GM13977 (cell line): ENCODE data around the gene GPHN.
A peak's percentile ranks its signal among the peaks of the same experiment; 100 is the strongest.
"Not testable (repeated sequence)": the region's sequence is repeated elsewhere in the genome, so short reads cannot be mapped to it uniquely, and the experiment has no call there.

ENCODE experiments used
- DNase-seq: peaks from one replicate; pipeline ENCODE4 v3.0.0; 2012; ENCODE audit warnings: low spot score
- CTCF ChIP-seq: IDR thresholded peaks from 2 replicates; pipeline ENCODE4 v1.5.1; 2012; ENCODE audit warnings: mild to moderate bottlenecking, control low read depth; ENCODE audit not compliant: insufficient read depth; ENCODE audit errors: extremely low read depth, missing control alignments
- in situ Hi-C: fragments of 300-500 bp; cut with MboI; formaldehyde crosslinking; loops from one replicate; pipeline ENCODE4 v1.12.0; 2022; ENCODE audit warnings: low sequenced_read_pairs, low pct_unique_long_range_greater_than_20kb, mixed read lengths, inconsistent platforms; ENCODE audit not compliant: unreplicated experiment

Gene GPHN

DNA sequence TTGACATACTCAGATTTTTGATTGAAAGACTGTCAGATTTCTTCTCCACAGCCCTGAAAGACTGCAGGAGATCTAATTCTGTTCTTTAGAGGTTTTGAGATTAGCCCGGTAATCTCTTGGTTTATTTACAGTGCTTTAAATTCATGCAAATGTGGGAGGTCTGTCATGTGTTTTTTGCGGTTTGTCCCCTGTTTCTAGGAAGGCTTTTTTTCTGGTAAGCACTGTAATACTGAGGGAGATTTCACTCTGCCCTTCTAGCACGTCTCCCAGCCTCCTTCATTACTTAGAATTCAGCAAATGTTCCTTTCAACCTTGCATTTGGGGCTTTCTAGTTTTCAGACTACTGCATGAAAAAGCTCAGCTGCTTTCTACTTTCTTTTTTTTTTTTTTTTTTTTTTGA lies 31.1 kb downstream of the GPHN start:
- in situ Hi-C loops = no loop called here
- TF ChIP-seq CTCF = no peak
- DNase-seq = peak; percentile 24

GRCh38 chr14:66540038-66540437 lies 32.1 kb downstream of the GPHN start:
- no peak for TF ChIP-seq CTCF
- no peak for DNase-seq
- in situ Hi-C loops = no loop called here

- TF ChIP-seq CTCF = no peak
- no peak for DNase-seq
- in situ Hi-C loops = no loop called here
Observed at GRCh38 chr14:66541627-66542026, 33.7 kb downstream of the GPHN start.

DNA sequence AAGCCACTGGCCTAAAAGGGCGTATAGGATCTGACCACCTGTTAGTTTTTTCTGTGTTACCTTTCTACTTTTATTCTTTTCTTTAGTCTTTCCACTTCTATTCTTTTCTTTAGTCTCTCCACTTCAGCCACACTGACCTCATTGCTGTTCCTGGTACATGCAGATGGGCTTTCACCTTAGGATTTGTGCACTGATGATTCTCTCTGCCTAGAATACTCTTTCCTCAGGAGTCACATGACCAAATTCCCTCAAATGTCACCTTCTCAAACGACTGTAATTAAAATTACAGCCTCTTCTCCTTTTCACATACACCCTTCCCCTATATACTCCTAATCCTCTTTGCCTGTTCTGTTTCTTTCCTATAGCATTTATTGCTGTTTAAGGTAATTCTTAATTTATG lies 36.0 kb downstream of the GPHN start:
- TF ChIP-seq CTCF = no peak
- in situ Hi-C loops = no loop called here
- DNase-seq = no peak

DNA sequence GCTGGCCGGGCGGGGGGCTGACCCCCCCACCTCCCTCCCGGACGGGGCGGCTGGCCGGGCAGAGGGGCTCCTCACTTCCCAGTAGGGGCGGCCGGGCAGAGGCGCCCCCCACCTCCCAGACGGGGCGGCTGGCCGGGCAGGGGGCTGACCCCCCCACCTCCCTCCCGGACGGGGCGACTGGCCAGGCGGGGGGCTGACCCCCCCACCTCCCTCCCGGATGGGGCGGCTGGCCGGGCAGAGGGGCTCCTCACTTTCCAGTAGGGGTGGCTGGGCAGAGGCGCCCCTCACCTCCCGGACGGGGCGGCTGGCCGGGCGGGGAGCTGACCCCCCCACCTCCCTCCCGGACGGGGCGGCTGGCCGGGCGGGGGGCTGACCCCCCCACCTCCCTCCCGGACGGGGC lies 37.2 kb downstream of the GPHN start:
- in situ Hi-C loops, DNase-seq: not testable (repeated sequence)

DNA sequence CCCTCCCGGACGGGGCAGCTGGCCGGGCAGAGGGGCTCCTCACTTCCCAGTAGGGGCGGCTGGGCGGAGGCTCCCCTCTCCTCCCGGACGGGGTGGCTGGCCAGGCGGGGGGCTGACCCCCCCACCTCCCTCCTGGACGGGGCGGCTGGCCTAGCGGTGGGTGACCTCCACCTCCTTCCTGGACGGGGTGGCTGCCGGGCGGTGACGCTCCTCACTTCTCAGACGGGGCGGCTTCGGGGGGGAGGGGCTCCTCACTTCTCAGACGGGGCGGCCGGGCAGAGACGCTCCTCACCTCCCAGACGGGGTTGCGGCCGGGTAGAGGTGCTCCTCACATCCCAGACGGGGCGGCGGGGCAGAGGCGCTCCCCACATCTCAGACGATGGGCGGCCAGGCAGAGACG lies 37.8 kb downstream of the GPHN start:
- in situ Hi-C loops, DNase-seq: not testable (repeated sequence)

- in situ Hi-C loops = no loop called here
- TF ChIP-seq CTCF = no peak
- no peak for DNase-seq
Observed at GRCh38 chr14:66563731-66564130, 55.8 kb downstream of the GPHN start.

DNA sequence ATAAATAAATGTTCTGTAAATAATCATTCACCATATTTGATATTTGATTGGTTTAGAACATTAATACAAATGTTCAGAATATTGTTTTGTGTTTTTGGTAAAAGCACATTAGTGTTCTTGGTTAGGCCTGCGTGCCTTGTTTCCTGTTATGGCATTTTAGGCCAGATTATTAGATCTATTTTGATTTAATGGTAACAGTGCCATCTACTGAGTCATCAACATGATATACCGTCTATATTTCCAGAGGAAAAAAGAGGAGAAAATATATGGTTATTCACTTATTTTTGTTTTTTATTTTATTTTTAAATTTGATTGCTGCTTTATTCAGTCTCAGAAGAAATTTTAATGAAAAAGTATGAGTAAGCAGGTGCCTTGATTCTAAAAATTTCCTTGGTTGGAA lies 60.3 kb downstream of the GPHN start:
- no peak for DNase-seq
- TF ChIP-seq CTCF = no peak
- in situ Hi-C loops = no loop called here
